Measurements from ENCODE around the gene SNED1. TPM values are rescaled to one million over a fixed set of nuclear protein-coding genes. Genes with fewer than 3 reads are reported as not detected.

Gene SNED1
- total RNA-seq, 1 experiment from 2014 or later = 22.0 TPM

DNA sequence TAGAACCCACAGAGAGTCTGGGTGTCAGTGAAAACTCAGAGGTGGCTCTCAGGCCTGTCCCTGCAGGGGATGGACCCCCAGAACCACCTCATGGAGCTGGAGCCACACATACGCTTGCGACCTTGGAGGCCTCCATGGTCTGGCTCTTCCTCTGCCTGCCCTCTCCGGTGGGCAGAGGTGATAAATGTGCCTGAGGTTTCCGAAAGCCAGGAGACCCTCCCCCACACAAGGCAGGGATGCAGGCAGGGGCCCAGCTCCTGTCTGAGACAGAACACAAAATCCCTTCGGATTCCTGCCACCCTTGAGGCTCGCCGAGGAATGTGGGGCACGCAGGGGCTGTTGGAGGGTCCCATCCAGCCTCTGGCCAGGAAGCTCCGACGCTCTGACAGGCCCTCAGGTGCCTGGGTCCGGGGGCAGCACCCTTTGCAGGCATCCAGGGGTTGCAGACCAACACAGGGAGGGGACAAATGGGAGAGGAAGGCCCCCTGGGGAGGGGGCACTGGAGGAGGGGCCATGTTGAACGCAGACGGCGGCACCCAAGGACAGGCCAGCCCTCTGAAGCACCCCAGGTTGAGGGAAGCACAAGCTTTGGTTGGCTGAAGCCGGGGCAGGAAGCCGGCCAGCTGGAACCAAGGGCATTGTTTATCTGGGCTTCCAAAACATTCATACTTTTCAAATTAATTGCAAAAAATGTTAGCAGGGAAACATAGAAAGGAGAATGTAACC lies 4.1 kb upstream of the SNED1 start:
- Mint-ChIP-seq H3K4me1 (ENCODE audit: insufficient read depth, unreplicated experiment) (peaks cover 12% of the 10 kb centered on the region), H3K4me3 (ENCODE audit: unreplicated experiment) (no peak overlapping the region), H3K9me3 (ENCODE audit: unreplicated experiment) (no peaks in the 10 kb centered on the region), H3K27ac (ENCODE audit: low read depth, unreplicated experiment) (no peak overlapping the region), H3K36me3 (ENCODE audit: insufficient read depth, unreplicated experiment) (no peaks in the 10 kb centered on the region), H3K27me3 (ENCODE audit: insufficient read depth, unreplicated experiment) (no peaks in the 10 kb centered on the region)
- TF ChIP-seq, protein P1, sequence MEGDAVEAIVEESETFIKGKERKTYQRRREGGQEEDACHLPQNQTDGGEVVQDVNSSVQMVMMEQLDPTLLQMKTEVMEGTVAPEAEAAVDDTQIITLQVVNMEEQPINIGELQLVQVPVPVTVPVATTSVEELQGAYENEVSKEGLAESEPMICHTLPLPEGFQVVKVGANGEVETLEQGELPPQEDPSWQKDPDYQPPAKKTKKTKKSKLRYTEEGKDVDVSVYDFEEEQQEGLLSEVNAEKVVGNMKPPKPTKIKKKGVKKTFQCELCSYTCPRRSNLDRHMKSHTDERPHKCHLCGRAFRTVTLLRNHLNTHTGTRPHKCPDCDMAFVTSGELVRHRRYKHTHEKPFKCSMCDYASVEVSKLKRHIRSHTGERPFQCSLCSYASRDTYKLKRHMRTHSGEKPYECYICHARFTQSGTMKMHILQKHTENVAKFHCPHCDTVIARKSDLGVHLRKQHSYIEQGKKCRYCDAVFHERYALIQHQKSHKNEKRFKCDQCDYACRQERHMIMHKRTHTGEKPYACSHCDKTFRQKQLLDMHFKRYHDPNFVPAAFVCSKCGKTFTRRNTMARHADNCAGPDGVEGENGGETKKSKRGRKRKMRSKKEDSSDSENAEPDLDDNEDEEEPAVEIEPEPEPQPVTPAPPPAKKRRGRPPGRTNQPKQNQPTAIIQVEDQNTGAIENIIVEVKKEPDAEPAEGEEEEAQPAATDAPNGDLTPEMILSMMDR (IDR thresholded peaks at IDR 0.05; ENCODE audit: unreplicated experiment) = no peak
- no peak for DNase-seq (ENCODE audit: unreplicated experiment)
- ChIA-PET POLR2A (no interaction called here), CTCF (no interaction called here)
- intact Hi-C loops (cut with micrococcal nuclease) = no loop called here
- BruUV-seq (replicated peaks) = no TSS peak

DNA sequence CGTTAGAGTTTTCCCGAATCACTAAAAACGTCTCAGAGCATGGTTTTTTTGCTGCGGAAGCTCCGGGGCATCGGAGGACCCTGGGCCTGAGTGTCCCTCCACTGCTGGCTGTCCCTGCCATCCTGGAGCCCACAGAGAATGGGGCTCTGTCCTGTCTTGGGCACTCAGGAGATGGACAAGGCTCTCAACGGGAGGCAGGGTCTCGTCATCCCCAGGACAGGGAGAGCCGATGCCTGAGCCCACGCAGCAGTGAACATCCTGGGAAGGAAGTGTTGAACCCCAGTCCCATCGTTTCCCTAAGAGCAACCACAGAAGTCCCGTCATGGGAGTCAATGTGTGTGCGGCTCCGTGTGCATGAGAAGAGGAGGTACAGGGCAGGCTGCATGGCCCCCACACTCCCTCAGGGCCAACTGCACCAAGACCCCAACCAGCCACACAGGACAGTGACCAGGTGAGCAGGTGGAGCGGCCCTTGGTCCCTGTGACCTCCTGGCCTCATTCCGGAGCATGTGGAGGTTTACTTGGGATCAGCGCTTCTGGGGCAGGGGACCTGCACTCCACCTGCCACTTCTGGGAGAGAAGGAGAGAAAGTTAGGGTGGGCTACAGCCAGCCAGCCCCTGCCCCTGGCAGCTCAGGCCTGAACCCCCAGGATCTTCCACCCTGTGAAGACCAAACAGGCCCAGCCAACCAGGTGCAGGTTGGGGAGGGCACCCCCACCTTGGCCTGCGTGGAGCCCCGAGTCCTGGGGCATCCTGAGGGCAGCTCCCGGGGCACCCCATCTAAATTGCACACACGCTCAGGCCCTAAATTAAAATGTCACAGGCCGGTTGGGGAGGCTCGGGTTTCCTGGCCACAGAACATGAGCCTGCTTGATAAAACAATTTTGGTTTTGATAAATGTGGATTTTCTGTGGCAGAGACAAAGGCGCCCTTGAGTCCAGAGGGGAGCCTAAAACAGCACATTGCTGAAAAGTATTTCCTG lies 3.1 kb upstream of the SNED1 start:
- H3K27me3 Mint-ChIP-seq (ENCODE audit: insufficient read depth, unreplicated experiment) = no peaks in the 10 kb centered on the region
- no peak overlapping the region for H3K27ac Mint-ChIP-seq (ENCODE audit: low read depth, unreplicated experiment)
- ChIA-PET POLR2A (no interaction called here), CTCF (no interaction called here)
- no peaks in the 10 kb centered on the region for H3K9me3 Mint-ChIP-seq (ENCODE audit: unreplicated experiment)
- no peak overlapping the region for H3K4me3 Mint-ChIP-seq (ENCODE audit: unreplicated experiment)
- H3K4me1 Mint-ChIP-seq (ENCODE audit: insufficient read depth, unreplicated experiment) = peaks cover 21% of the 10 kb centered on the region
- intact Hi-C loops (cut with micrococcal nuclease) = no loop called here
- TF ChIP-seq, protein P1 (IDR thresholded peaks at IDR 0.05; ENCODE audit: unreplicated experiment) = no peak
- DNase-seq (ENCODE audit: unreplicated experiment) = no peak
- no TSS peak for BruUV-seq (replicated peaks)
- no peaks in the 10 kb centered on the region for H3K36me3 Mint-ChIP-seq (ENCODE audit: insufficient read depth, unreplicated experiment)

DNA sequence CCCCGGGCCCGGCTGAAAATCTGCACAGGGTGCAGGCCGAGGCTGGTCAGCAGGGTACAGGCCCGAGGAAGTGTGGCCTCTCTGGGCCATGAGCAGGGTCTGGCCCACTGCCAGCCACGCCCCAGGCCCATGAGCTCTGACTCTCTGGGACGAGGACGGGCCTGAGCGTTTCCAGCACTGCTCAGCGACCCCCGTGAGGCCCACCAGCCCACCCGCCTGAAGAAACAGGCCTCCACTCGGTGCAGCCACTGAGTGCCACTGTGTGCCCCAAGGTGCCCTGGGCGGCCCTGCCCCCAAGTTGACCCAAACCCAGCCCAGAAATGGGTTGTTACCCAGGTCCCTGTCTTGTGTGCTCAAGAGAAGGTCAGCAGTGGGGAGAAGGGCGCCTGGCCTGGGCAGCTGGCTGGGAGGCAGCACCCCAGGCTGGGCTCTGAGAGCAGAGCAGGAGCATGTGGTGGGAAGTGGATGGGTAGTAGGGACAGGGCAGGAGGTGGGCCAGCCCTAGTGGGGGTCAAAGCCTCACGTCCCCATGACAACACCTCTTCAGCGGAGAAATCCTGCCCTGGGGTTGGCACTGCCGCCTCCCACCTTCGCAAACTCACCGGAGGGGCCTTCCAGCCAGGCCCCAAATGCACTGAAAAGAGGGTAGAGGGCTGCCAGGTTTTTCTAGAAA lies 2.1 kb upstream of the SNED1 start:
- H3K27ac Mint-ChIP-seq (ENCODE audit: low read depth, unreplicated experiment) = no peak overlapping the region
- ChIA-PET CTCF (no interaction called here), POLR2A (no interaction called here)
- H3K4me3 Mint-ChIP-seq (ENCODE audit: unreplicated experiment) = no peak overlapping the region
- no peaks in the 10 kb centered on the region for H3K9me3 Mint-ChIP-seq (ENCODE audit: unreplicated experiment)
- H3K27me3 Mint-ChIP-seq (ENCODE audit: insufficient read depth, unreplicated experiment) = no peaks in the 10 kb centered on the region
- peaks cover 28% of the 10 kb centered on the region for H3K4me1 Mint-ChIP-seq (ENCODE audit: insufficient read depth, unreplicated experiment)
- TF ChIP-seq, protein P1 (IDR thresholded peaks at IDR 0.05; ENCODE audit: unreplicated experiment) = no peak
- no TSS peak for BruUV-seq (replicated peaks)
- DNase-seq (ENCODE audit: unreplicated experiment) = no peak
- H3K36me3 Mint-ChIP-seq (ENCODE audit: insufficient read depth, unreplicated experiment) = peaks cover 3% of the 10 kb centered on the region
- intact Hi-C loops (cut with micrococcal nuclease) = no loop called here

- Mint-ChIP-seq H3K27ac (ENCODE audit: low read depth, unreplicated experiment) (no peak overlapping the region), H3K27me3 (ENCODE audit: insufficient read depth, unreplicated experiment) (no peaks in the 10 kb centered on the region), H3K4me1 (ENCODE audit: insufficient read depth, unreplicated experiment) (peaks cover 23% of the 10 kb centered on the region), H3K36me3 (ENCODE audit: insufficient read depth, unreplicated experiment) (peaks cover 5% of the 10 kb centered on the region), H3K9me3 (ENCODE audit: unreplicated experiment) (no peaks in the 10 kb centered on the region), H3K4me3 (ENCODE audit: unreplicated experiment) (no peak overlapping the region)
- CTCF ChIA-PET = no interaction called here
- TF ChIP-seq, protein P1 (IDR thresholded peaks at IDR 0.05; ENCODE audit: unreplicated experiment) = no peak
- intact Hi-C loops (cut with micrococcal nuclease) = no loop called here
- POLR2A ChIA-PET = no interaction called here
- BruUV-seq (replicated peaks) = no TSS peak
- DNase-seq (ENCODE audit: unreplicated experiment) = no peak
These were observed 1.6 kb upstream of the SNED1 start for GRCh38 chr2:240996834-240997140.

All from MCF 10A (cell line).